Heart left ventricle (tissue), 13 donors: ENCODE measurements around the gene SLC9A8.

Experiments used
- POLR2A ChIP-seq, 2 donors: fragments of 450-650 bp; IDR thresholded peaks; one replicate each; pipeline ENCODE4 v1.6.1; 2017; ENCODE audit warnings: antibody characterized with exemption in 2 of 2, mild to moderate bottlenecking in 2 of 2, moderate library complexity in 2 of 2
- TF ChIP-seq, protein P1 (sequence below), 12 donors: fragments of 200-600 bp; sonication (generic) in 4 of 12; IDR thresholded peaks; one replicate each; pipeline versions ENCODE4 v1.5.0 to v1.8.0; 2018 to 2022; ENCODE audit warnings: antibody characterized with exemption in 12 of 12, mild to moderate bottlenecking in 5 of 12
- donor health status: ischemic (EF 13 %, LVEDD 7.1; RV severe dilation, severe dysfunction).
- donor health status: DM: no; HTN: yes; CAD: no.
- donor health status: DM: no; HTN: no; CAD: no.
- donor health status: ischemic (EF 25% LVEDD 6.9; RV normal size, moderate dysfunction).
- donor health status: ischemic (EF 25% LVEDD 5.7; RV mildly dilated, moderate dysfunction).
- donor health status: ischemic (EF 35%, LVEDD 5.7; RV mildly dilated, moderate dysfunction).
- donor health status: nonischemic (EF 11% LVEDD 7.7; RV severe dilation, severe dysfunction).
- donor health status: DM: yes; HTN: yes; CAD: no.
- donor health status: PGD.
- donor health status: ischemic (EF 29% LVEDD 5.4; RV normal size, mild dysfunction).
- donor health status: nonischemic (EF 23%, LVEDD 6.1; RV moderate dilation, normal function).

DNA sequence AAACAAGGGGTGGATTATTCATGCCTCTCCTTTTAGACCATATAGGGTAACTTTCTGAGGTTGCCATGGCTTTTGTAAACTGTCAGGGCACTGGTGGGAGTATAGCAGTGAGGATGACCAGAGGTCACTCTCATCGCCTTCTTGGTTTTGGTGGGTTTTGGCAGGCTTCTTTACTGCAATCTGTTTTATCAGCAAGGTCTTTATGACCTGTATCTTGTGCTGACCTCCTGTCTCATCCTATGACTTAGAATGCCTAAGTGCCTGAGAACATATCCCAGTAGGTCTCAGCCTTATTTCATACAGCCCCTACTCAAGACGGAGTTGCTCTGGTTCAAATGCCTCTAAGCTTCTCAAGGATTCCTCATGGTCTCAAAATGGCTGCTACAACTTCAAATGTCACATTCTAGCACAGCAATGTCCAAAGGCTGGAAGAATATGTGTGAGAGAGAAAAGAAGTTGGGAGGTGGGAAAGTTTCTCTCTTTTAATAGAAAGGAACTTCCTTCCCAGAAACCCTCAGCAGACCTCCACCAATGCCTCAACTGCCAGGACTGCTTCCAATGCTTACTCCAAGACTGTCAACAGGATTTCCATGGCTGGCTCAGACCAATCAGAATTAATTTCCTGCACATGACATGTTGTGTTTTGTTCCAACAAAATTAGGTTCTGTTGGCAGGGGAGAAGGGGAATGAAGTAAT is 46.6 kb upstream of the SLC9A8 start:
- TF ChIP-seq, protein P1, sequence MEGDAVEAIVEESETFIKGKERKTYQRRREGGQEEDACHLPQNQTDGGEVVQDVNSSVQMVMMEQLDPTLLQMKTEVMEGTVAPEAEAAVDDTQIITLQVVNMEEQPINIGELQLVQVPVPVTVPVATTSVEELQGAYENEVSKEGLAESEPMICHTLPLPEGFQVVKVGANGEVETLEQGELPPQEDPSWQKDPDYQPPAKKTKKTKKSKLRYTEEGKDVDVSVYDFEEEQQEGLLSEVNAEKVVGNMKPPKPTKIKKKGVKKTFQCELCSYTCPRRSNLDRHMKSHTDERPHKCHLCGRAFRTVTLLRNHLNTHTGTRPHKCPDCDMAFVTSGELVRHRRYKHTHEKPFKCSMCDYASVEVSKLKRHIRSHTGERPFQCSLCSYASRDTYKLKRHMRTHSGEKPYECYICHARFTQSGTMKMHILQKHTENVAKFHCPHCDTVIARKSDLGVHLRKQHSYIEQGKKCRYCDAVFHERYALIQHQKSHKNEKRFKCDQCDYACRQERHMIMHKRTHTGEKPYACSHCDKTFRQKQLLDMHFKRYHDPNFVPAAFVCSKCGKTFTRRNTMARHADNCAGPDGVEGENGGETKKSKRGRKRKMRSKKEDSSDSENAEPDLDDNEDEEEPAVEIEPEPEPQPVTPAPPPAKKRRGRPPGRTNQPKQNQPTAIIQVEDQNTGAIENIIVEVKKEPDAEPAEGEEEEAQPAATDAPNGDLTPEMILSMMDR (IDR thresholded peaks at IDR 0.05), result no peak
- TF ChIP-seq POLR2A (IDR thresholded peaks at IDR 0.05), result no peak
